ENCODE measurements around the gene TAOK3. TPM values are rescaled to one million over a fixed set of nuclear protein-coding genes. Genes with fewer than 3 reads are reported as not detected.

TAOK3 gene
- total RNA-seq: 69.6 and 80.4 TPM in 2 replicates
- 80.2 TPM for total RNA-seq (2013)
- polyA plus RNA-seq: 30.0 and 48.3 TPM in 2 replicates
- 48.0 and 69.0 TPM in 2 replicates for polyA minus RNA-seq

DNA sequence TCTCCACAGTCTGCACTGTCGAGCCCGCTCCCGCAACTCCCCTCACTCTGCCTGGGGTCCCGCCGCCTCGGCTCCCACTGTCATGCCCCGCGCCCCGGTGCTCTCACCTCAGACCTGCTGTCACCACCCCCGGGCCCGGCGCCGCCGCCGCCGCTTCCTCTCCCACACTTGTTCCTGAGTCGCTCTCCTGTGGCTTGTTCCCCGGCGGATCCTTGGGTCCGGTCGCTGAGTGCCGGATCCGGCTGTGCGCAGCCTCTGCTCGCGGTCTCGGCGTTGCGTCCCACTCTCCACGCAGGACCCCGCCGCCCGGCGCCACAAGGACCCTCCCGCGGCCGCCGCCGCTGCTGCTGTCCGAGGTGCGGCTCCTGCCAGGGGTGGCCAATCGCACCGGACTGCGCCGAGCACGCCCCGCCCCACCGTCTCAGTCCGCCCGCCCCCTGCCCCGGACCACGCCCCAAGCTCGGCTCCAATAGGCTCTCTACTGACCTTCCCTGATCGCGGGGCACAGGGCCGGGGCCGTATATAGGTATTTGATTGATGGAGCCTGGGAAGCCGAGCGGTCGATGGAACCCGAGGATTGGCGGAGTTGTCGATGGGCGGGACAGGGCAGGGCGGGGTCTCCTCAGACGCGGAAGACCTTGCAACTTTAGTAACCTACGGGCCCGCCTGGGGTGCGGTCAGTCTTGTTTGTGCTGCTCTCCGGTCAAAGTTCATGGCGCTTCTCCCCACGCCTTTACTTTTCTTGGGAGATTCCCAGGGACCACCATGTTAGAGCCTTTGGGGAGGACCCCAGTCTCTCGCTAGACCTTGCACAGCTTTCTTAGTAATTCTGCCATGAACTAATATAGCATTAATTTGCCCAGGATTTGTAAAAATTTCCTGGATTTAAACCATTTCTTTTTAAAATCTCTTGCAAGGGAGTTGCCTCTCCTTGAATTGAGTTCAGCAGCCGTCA, at the start of gene TAOK3:
TSS of gene TAOK3 (minus strand) at position 367 of the 955 bp plus-strand sequence. CDS start 117,340 bp downstream, outside the sequence.
- Histone ChIP-seq H3K36me3 (replicated peaks in 1 of 2; ENCODE audit: control extremely low read depth in 1 of 2, control insufficient read depth in 1 of 2, extremely low read depth in 1 of 2, insufficient read depth in 2 of 2, low read length in 1 of 2) (no peaks in the 10 kb centered on the region), H2AFZ (ENCODE audit: insufficient read depth, low read depth, low read length, poor library complexity, severe bottlenecking) (peak within 1 kb of the TSS; percentile 93), H3K4me3 (ENCODE audit: control extremely low read depth in 1 of 5, extremely low read depth in 1 of 5, insufficient read depth in 1 of 5, low read depth in 2 of 5, low read length in 4 of 5) (peak within 1 kb of the TSS; percentile 89 to 96 (median 90)), H3K4me1 (ENCODE audit: control insufficient read depth in 2 of 2, insufficient read depth in 2 of 2, low read length in 2 of 2) (peaks cover 32 to 40% of the 10 kb centered on the region in 2 donors), H3K9ac (ENCODE audit: low read length) (peak within 1 kb of the TSS; percentile 91), H3K79me2 (ENCODE audit: control insufficient read depth, insufficient read depth, low read length) (peaks cover 75% of the 10 kb centered on the region), H3K27me3 (replicated peaks in 1 of 4; ENCODE audit: control extremely low read depth in 1 of 4, control insufficient read depth in 3 of 4, insufficient read depth in 4 of 4, low read length in 3 of 4) (no peaks in the 10 kb centered on the region), H3K9me3 (ENCODE audit: control extremely low read depth in 1 of 3, control insufficient read depth in 2 of 3, insufficient read depth in 1 of 3, low read length in 2 of 3) (no peaks in the 10 kb centered on the region), H3K4me2 (replicated peaks; ENCODE audit: low read depth, low read length, poor library complexity, severe bottlenecking) (peak within 1 kb of the TSS; percentile 87), H4K20me1 (ENCODE audit: control insufficient read depth, insufficient read depth, low read length, poor library complexity, severe bottlenecking) (peaks cover 26% of the 10 kb centered on the region), H3K27ac (ENCODE audit: low read length in 2 of 2) (peak within 1 kb of the TSS; percentile 77 to 79)
- WGBS (ENCODE audit: insufficient coverage): under 1% methylated on average over 68 of the region's 75 CpGs
- POLR2A ChIA-PET: interaction anchor here (0.5 to 1.6 kb wide), 14 partner anchors 15 to 387 kb away, joined by 3 to 14 read pairs (median 4); partner anchors contain the start of gene PEBP1
- DNase-seq (peak; percentile 97), ATAC-seq (ENCODE audit: low read depth) (peak; percentile 87)
- Mint-ChIP-seq H3K27ac (peak within 1 kb of the TSS; percentile 81), H3K27me3 (no peaks in the 10 kb centered on the region), H3K9me3 (ENCODE audit: insufficient read depth) (no peaks in the 10 kb centered on the region), H3K4me1 (peaks cover 48% of the 10 kb centered on the region), H3K4me3 (peak within 1 kb of the TSS; percentile 84)
- intact Hi-C loops (cut with micrococcal nuclease): loop anchor here (1.0 to 5.0 kb wide), 2 partner anchors 14 to 71 kb away; no protein-coding TSS in a partner anchor
- CTCF ChIA-PET: interaction anchor here (0.6 to 7.8 kb wide), 7 partner anchors 13 to 251 kb away, joined by 3 to 221 read pairs (median 4); no protein-coding TSS in a partner anchor
- no peak for TF ChIP-seq CTCF (IDR thresholded peaks at IDR 0.05)
- no peak for TF ChIP-seq EZH2 (IDR thresholded peaks at IDR 0.05; ENCODE audit: borderline replicate concordance, insufficient read depth, low read depth, low read length, poor library complexity, severe bottlenecking)

Data from B cell (primary cell).